PC-9 (cell line): ENCODE results near the gene CAMTA1. TPM values are rescaled to one million over a fixed set of nuclear protein-coding genes. Genes with fewer than 3 reads are reported as not detected.

Source experiments
- BruUV-seq: library from RNA; stranded (reverse); fragments of 400-500 nt; replicated peaks from 2 replicates; lab custom pipeline; 2021; lab: Mats Ljungman, UMichigan
- CTCF ChIA-PET: fragments of 300-600 bp; sonication (Branson Sonifier 250); formaldehyde crosslinking; loops from one replicate; lab custom pipeline; 2022; ENCODE audit warnings: antibody characterized with exemption; lab: Charles Lee
- POLR2A ChIA-PET: fragments of 300-600 bp; sonication (Branson Sonifier 250); formaldehyde crosslinking; loops from one replicate; lab custom pipeline; 2022; ENCODE audit warnings: antibody characterized with exemption; ENCODE audit not compliant: unreplicated experiment; lab: Charles Lee
- DNase-seq, 2 experiments: peaks; one replicate each; pipeline versions ENCODE4 v3.0.0 to v3.0.0-alpha.2; 2015 to 2022; ENCODE audit warnings: mixed read lengths in 1 of 2
- H2AFZ ChIP-seq: fragments of 200-600 bp; sonication (generic); 2 replicates; pipeline ENCODE4 v1.8.1; 2017; ENCODE audit warnings: antibody characterized with exemption
- H3F3A ChIP-seq: fragments of 200-600 bp; sonication (generic); 2 replicates; pipeline ENCODE4 v1.8.1; 2017; ENCODE audit warnings: antibody characterized with exemption, mild to moderate bottlenecking, low read depth; ENCODE audit not compliant: insufficient read depth
- H3K27ac ChIP-seq: fragments of 200-600 bp; sonication (generic); 2 replicates; pipeline ENCODE4 v1.6.1; 2016; ENCODE audit warnings: mixed run types
- H3K27me3 ChIP-seq: fragments of 200-600 bp; sonication (generic); 2 replicates; pipeline ENCODE4 v1.6.1; 2016; ENCODE audit warnings: low read depth, mixed run types; ENCODE audit not compliant: insufficient read depth
- H3K36me3 ChIP-seq: fragments of 200-600 bp; sonication (generic); 2 replicates; pipeline ENCODE4 v1.6.1; 2016; ENCODE audit warnings: low read depth, mixed run types
- H3K4me1 ChIP-seq: fragments of 200-600 bp; sonication (generic); replicated peaks from 2 replicates; pipeline ENCODE4 v1.6.1; 2016; ENCODE audit warnings: mixed run types; ENCODE audit not compliant: insufficient read depth
- H3K4me2 ChIP-seq: fragments of 200-600 bp; sonication (generic); 2 replicates; pipeline ENCODE4 v1.6.1; 2017; ENCODE audit warnings: mixed run types
- H3K4me3 ChIP-seq: fragments of 200-600 bp; sonication (generic); 2 replicates; pipeline ENCODE4 v1.6.1; 2016; ENCODE audit warnings: mixed run types
- H3K79me2 ChIP-seq: fragments of 200-600 bp; sonication (generic); 2 replicates; pipeline ENCODE4 v1.6.1; 2017; ENCODE audit warnings: low read depth, mixed run types
- H3K9me2 ChIP-seq: fragments of 200-600 bp; sonication (generic); 2 replicates; pipeline ENCODE4 v1.8.1; 2017; ENCODE audit warnings: mild to moderate bottlenecking; ENCODE audit not compliant: insufficient read depth
- H3K9me3 ChIP-seq: fragments of 200-600 bp; sonication (generic); 2 replicates; pipeline ENCODE4 v1.8.1; 2016; ENCODE audit warnings: low read depth; ENCODE audit not compliant: insufficient read depth
- H4K20me1 ChIP-seq: fragments of 200-600 bp; sonication (generic); 2 replicates; pipeline ENCODE4 v1.8.1; 2017; ENCODE audit not compliant: insufficient read depth
- EZH2 ChIP-seq: fragments of 200-600 bp; sonication (generic); IDR thresholded peaks from 2 replicates; pipeline ENCODE4 v1.8.0; 2017; ENCODE audit warnings: antibody characterized with exemption, low read depth
- intact Hi-C: fragments of 100-400 bp; cut with micrococcal nuclease; formaldehyde crosslinking; loops from one replicate; pipeline ENCODE4 v1.10.0; 2022; ENCODE audit not compliant: unreplicated experiment
- total RNA-seq: library from RNA; stranded (reverse); gene quantifications from 2 replicates; pipeline ENCODE4 v1.2.3, GENCODE V29; 2021
- TF ChIP-seq, protein P1 (sequence below): fragments of 200-600 bp; sonication (generic); conservative IDR thresholded peaks from 2 replicates; pipeline ENCODE4 v1.6.1; 2017; ENCODE audit warnings: mixed run types, antibody characterized with exemption, mild to moderate bottlenecking, moderate library complexity

CAMTA1 gene
- total RNA-seq, 1 experiment from 2014 or later, result 72.3 TPM

DNA sequence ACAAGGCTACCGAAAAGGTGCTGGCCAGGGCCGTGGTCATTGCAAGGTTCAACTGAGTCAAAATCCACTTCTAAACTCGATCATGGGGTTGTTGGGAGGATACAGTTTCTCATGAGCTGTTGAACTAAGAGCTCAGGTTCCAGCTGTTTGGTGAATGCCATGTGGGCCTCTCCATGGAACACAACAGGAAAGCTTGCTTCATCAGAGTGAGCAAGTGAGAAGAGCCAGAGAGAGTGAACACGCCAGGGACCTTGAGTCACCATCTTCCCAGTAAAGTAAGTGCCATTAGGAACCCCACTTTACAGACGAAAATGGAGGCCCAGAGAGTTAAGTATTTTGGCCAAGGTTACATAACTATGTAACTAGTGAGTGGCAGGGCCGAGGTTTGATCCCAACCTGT lies 510.7 kb downstream of the CAMTA1 start:
- H3K9me3 ChIP-seq, result no peaks in the 10 kb centered on the region
- no peak for DNase-seq
- H3K4me1 ChIP-seq, result no peaks in the 10 kb centered on the region
- peaks cover 31% of the 10 kb centered on the region for H3K27me3 ChIP-seq
- BruUV-seq, result no TSS peak
- H3K27ac ChIP-seq, result no peak overlapping the region
- H3K79me2 ChIP-seq, result no peaks in the 10 kb centered on the region
- H3K4me2 ChIP-seq, result no peak overlapping the region
- H3K36me3 ChIP-seq, result no peaks in the 10 kb centered on the region
- no peak overlapping the region for H3K4me3 ChIP-seq
- TF ChIP-seq, protein P1, sequence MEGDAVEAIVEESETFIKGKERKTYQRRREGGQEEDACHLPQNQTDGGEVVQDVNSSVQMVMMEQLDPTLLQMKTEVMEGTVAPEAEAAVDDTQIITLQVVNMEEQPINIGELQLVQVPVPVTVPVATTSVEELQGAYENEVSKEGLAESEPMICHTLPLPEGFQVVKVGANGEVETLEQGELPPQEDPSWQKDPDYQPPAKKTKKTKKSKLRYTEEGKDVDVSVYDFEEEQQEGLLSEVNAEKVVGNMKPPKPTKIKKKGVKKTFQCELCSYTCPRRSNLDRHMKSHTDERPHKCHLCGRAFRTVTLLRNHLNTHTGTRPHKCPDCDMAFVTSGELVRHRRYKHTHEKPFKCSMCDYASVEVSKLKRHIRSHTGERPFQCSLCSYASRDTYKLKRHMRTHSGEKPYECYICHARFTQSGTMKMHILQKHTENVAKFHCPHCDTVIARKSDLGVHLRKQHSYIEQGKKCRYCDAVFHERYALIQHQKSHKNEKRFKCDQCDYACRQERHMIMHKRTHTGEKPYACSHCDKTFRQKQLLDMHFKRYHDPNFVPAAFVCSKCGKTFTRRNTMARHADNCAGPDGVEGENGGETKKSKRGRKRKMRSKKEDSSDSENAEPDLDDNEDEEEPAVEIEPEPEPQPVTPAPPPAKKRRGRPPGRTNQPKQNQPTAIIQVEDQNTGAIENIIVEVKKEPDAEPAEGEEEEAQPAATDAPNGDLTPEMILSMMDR, result no peak
- TF ChIP-seq EZH2, result no peak
- CTCF ChIA-PET, result no interaction called here
- H4K20me1 ChIP-seq, result no peaks in the 10 kb centered on the region
- intact Hi-C loops, result no loop called here
- POLR2A ChIA-PET, result no interaction called here
- no peaks in the 10 kb centered on the region for H3F3A ChIP-seq
- no peak overlapping the region for H2AFZ ChIP-seq
- no peaks in the 10 kb centered on the region for H3K9me2 ChIP-seq

DNA sequence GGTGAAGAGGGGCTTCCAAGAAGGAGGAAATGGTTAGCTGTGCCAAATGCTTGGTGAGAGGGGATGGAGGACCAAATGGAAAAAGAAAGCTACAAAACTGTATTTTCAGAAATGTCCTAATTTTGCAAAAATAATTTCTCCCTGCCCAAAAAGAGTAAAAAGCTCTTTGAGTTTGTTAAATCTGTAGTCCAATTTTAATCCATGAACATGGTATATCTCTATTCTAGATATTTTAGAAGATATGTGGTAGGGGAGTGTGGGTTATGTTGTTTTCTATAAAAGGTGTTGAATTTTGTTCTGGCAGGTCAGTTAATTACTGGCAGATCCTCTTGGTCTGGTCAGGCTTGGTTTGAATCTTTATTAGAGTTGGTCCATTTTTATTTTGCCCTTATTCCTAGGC lies 511.7 kb downstream of the CAMTA1 start:
- Histone ChIP-seq H3K36me3 (no peaks in the 10 kb centered on the region), H3K27ac (no peak overlapping the region), H3K4me1 (no peaks in the 10 kb centered on the region), H3K79me2 (no peaks in the 10 kb centered on the region), H4K20me1 (no peaks in the 10 kb centered on the region), H2AFZ (no peak overlapping the region), H3K4me3 (no peak overlapping the region), H3K9me3 (no peaks in the 10 kb centered on the region), H3K27me3 (peaks cover 29% of the 10 kb centered on the region), H3K9me2 (no peaks in the 10 kb centered on the region), H3K4me2 (no peak overlapping the region), H3F3A (no peaks in the 10 kb centered on the region)
- ChIA-PET POLR2A (no interaction called here), CTCF (no interaction called here)
- BruUV-seq, result no TSS peak
- DNase-seq, result no peak
- no peak for TF ChIP-seq EZH2
- TF ChIP-seq, protein P1, result no peak
- intact Hi-C loops, result no loop called here

DNA sequence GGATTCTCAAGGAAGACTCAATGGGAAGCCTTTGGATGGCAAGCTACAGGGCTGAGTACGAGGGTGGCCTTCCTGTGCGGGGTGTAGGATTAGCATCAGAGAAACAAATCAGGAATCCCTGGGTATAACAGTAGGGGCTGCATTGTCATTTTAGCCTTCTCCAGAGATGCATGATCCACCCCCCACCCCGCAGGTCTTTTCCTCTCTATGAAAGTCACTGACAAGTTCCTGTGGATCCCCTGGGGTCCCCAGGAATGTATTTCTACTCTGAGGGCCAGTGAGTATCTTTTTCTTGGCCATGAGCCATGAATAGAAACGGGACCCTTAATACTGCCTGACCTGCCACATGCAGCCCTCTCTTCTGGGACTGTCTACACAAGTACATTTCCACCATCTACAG lies 512.9 kb downstream of the CAMTA1 start:
- CTCF ChIA-PET, result no interaction called here
- intact Hi-C loops, result no loop called here

More for the DNA sequence above, 512.9 kb downstream of the CAMTA1 start:
- H2AFZ ChIP-seq, result no peak overlapping the region
- H3K27ac ChIP-seq, result no peak overlapping the region
- H3K27me3 ChIP-seq, result peaks cover 29% of the 10 kb centered on the region
- no peaks in the 10 kb centered on the region for H3K9me2 ChIP-seq
- no peaks in the 10 kb centered on the region for H3K9me3 ChIP-seq
- no peaks in the 10 kb centered on the region for H4K20me1 ChIP-seq
- H3K4me1 ChIP-seq, result no peaks in the 10 kb centered on the region
- TF ChIP-seq, protein P1, result no peak
- no peak for TF ChIP-seq EZH2
- H3F3A ChIP-seq, result no peaks in the 10 kb centered on the region
- DNase-seq, result no peak
- no peaks in the 10 kb centered on the region for H3K36me3 ChIP-seq
- no TSS peak for BruUV-seq
- H3K4me2 ChIP-seq, result no peak overlapping the region
- POLR2A ChIA-PET, result no interaction called here
- H3K4me3 ChIP-seq, result no peak overlapping the region
- no peaks in the 10 kb centered on the region for H3K79me2 ChIP-seq
